ENCODE data around the gene ARL8A. TPM values are rescaled to one million over a fixed set of nuclear protein-coding genes. Genes with fewer than 3 reads are reported as not detected.
"Not testable (repeated sequence)": the region's sequence is repeated elsewhere in the genome, so short reads cannot be mapped to it uniquely, and the experiment has no call there.

The ARL8A gene
- total RNA-seq, 1 donor from 2014 or later: 51.9 TPM

- intact Hi-C loops (cut with micrococcal nuclease): no loop called here
- Mint-ChIP-seq H3K27me3 (no peaks in the 10 kb centered on the region), H3K4me3 (peak overlapping the region; percentile 30), H3K27ac (peak overlapping the region; percentile 88), H3K4me1 (peaks cover 32% of the 10 kb centered on the region), H3K9me3 (no peaks in the 10 kb centered on the region), H3K36me3 (ENCODE audit: low read depth) (peaks cover 39% of the 10 kb centered on the region)
- no peak for DNase-seq
Observed at GRCh38 chr1:202146279-202146678, 1.7 kb upstream of the ARL8A start.

- H3K27ac Mint-ChIP-seq: peak overlapping the region; percentile 88
- H3K27me3 Mint-ChIP-seq, H3K9me3 Mint-ChIP-seq, DNase-seq: not testable (repeated sequence)
- peaks cover 30% of the 10 kb centered on the region for H3K4me1 Mint-ChIP-seq
- intact Hi-C loops (cut with micrococcal nuclease): loop anchor here (1.0 kb wide), 1 partner anchor 15 kb away; the partner anchor contains the start of gene PTPN7
- peaks cover 33% of the 10 kb centered on the region for H3K36me3 Mint-ChIP-seq (ENCODE audit: low read depth)
- H3K4me3 Mint-ChIP-seq: peak overlapping the region; percentile 93
Observed at GRCh38 chr1:202145744-202146140, 1.2 kb upstream of the ARL8A start.

GRCh38 chr1:202145068-202145743 lies 669 bp upstream of the ARL8A start:
- H3K27ac Mint-ChIP-seq: peak overlapping the region; percentile 88

GRCh38 chr1:202143768-202144401 lies 652 bp downstream of the ARL8A start:
- Mint-ChIP-seq H3K27me3 (no peaks in the 10 kb centered on the region), H3K4me1 (peaks cover 28% of the 10 kb centered on the region), H3K27ac (peak overlapping the region; percentile 92), H3K4me3 (peak overlapping the region; percentile 93), H3K36me3 (ENCODE audit: low read depth) (peaks cover 18% of the 10 kb centered on the region), H3K9me3 (no peaks in the 10 kb centered on the region)
- DNase-seq: peak; percentile 85
- intact Hi-C loops (cut with micrococcal nuclease): no loop called here

More at GRCh38 chr1:202145068-202145743, 669 bp upstream of the ARL8A start:
- Mint-ChIP-seq H3K27me3 (no peaks in the 10 kb centered on the region), H3K4me3 (peak overlapping the region; percentile 93), H3K9me3 (no peaks in the 10 kb centered on the region), H3K36me3 (ENCODE audit: low read depth) (peaks cover 30% of the 10 kb centered on the region), H3K4me1 (peaks cover 27% of the 10 kb centered on the region)
- intact Hi-C loops (cut with micrococcal nuclease): loop anchor here (1.0 kb wide), 1 partner anchor 15 kb away; the partner anchor contains the start of gene PTPN7
- peak; percentile 78 for DNase-seq

- H3K36me3 Mint-ChIP-seq (ENCODE audit: low read depth): peaks cover 18% of the 10 kb centered on the region
- intact Hi-C loops (cut with micrococcal nuclease): no loop called here
- no peaks in the 10 kb centered on the region for H3K9me3 Mint-ChIP-seq
- no peaks in the 10 kb centered on the region for H3K27me3 Mint-ChIP-seq
- peak overlapping the region; percentile 93 for H3K4me3 Mint-ChIP-seq
- peak overlapping the region; percentile 92 for H3K27ac Mint-ChIP-seq
- H3K4me1 Mint-ChIP-seq: peaks cover 27% of the 10 kb centered on the region
- DNase-seq: peak; percentile 77
Observed at GRCh38 chr1:202143011-202143767, 1.3 kb downstream of the ARL8A start.

- H3K27me3 Mint-ChIP-seq; H3K4me3 Mint-ChIP-seq; H3K9me3 Mint-ChIP-seq; DNase-seq; H3K27ac Mint-ChIP-seq; intact Hi-C loops (cut with micrococcal nuclease): not testable (repeated sequence)
- H3K36me3 Mint-ChIP-seq (ENCODE audit: low read depth): peaks cover 14% of the 10 kb centered on the region
- H3K4me1 Mint-ChIP-seq: peaks cover 27% of the 10 kb centered on the region
Observed at GRCh38 chr1:202141468-202141867, 3.1 kb downstream of the ARL8A start.

GRCh38 chr1:202140833-202141232 lies 3.7 kb downstream of the ARL8A start:
- Mint-ChIP-seq H3K27ac (no peak overlapping the region), H3K36me3 (ENCODE audit: low read depth) (peaks cover 14% of the 10 kb centered on the region), H3K4me3 (no peak overlapping the region), H3K9me3 (no peaks in the 10 kb centered on the region), H3K27me3 (no peaks in the 10 kb centered on the region), H3K4me1 (peaks cover 24% of the 10 kb centered on the region)
- DNase-seq: no peak
- intact Hi-C loops (cut with micrococcal nuclease): no loop called here

GRCh38 chr1:202135221-202135721 lies 9.3 kb downstream of the ARL8A start:
- peaks cover 25% of the 10 kb centered on the region for H3K36me3 Mint-ChIP-seq (ENCODE audit: low read depth)
- no peak overlapping the region for H3K4me3 Mint-ChIP-seq
- no peaks in the 10 kb centered on the region for H3K27me3 Mint-ChIP-seq
- peaks cover 5% of the 10 kb centered on the region for H3K4me1 Mint-ChIP-seq
- intact Hi-C loops (cut with micrococcal nuclease): loop anchor here (1.0 to 5.0 kb wide), 2 partner anchors 126 to 238 kb away; no protein-coding TSS in a partner anchor
- no peak overlapping the region for H3K27ac Mint-ChIP-seq
- H3K9me3 Mint-ChIP-seq: no peaks in the 10 kb centered on the region
- peak; percentile 87 for DNase-seq

- no peaks in the 10 kb centered on the region for H3K9me3 Mint-ChIP-seq
- DNase-seq: no peak
- H3K4me1 Mint-ChIP-seq: peaks cover 5% of the 10 kb centered on the region
- no peak overlapping the region for H3K27ac Mint-ChIP-seq
- no peak overlapping the region for H3K4me3 Mint-ChIP-seq
- intact Hi-C loops (cut with micrococcal nuclease): loop anchor here (1.0 to 5.0 kb wide), 2 partner anchors 125 to 237 kb away; no protein-coding TSS in a partner anchor
- no peaks in the 10 kb centered on the region for H3K27me3 Mint-ChIP-seq
- peaks cover 25% of the 10 kb centered on the region for H3K36me3 Mint-ChIP-seq (ENCODE audit: low read depth)
Observed at GRCh38 chr1:202134645-202135172, 9.8 kb downstream of the ARL8A start.

GRCh38 chr1:202133989-202134388 lies 10.5 kb downstream of the ARL8A start:
- Mint-ChIP-seq H3K27me3 (no peaks in the 10 kb centered on the region), H3K27ac (no peak overlapping the region), H3K9me3 (no peaks in the 10 kb centered on the region), H3K36me3 (ENCODE audit: low read depth) (peaks cover 25% of the 10 kb centered on the region), H3K4me1 (peaks cover 3% of the 10 kb centered on the region), H3K4me3 (no peak overlapping the region)
- intact Hi-C loops (cut with micrococcal nuclease): no loop called here
- no peak for DNase-seq

GRCh38 chr1:202133496-202133895 lies 11.0 kb downstream of the ARL8A start:
- Mint-ChIP-seq H3K4me3 (no peak overlapping the region), H3K27me3 (no peaks in the 10 kb centered on the region), H3K36me3 (ENCODE audit: low read depth) (peaks cover 23% of the 10 kb centered on the region), H3K9me3 (no peaks in the 10 kb centered on the region), H3K4me1 (peaks cover 2% of the 10 kb centered on the region), H3K27ac (no peak overlapping the region)
- no peak for DNase-seq
- intact Hi-C loops (cut with micrococcal nuclease): no loop called here

GRCh38 chr1:202133001-202133400 lies 11.5 kb downstream of the ARL8A start:
- peaks cover 18% of the 10 kb centered on the region for H3K36me3 Mint-ChIP-seq (ENCODE audit: low read depth)
- H3K9me3 Mint-ChIP-seq: no peaks in the 10 kb centered on the region
- peaks cover 2% of the 10 kb centered on the region for H3K4me1 Mint-ChIP-seq
- H3K27me3 Mint-ChIP-seq: no peaks in the 10 kb centered on the region
- no peak overlapping the region for H3K27ac Mint-ChIP-seq
- no peak for DNase-seq
- intact Hi-C loops (cut with micrococcal nuclease): no loop called here
- no peak overlapping the region for H3K4me3 Mint-ChIP-seq

- intact Hi-C loops (cut with micrococcal nuclease): no loop called here
- no peaks in the 10 kb centered on the region for H3K9me3 Mint-ChIP-seq
- H3K27ac Mint-ChIP-seq: no peak overlapping the region
- no peak for DNase-seq
- H3K36me3 Mint-ChIP-seq (ENCODE audit: low read depth): peaks cover 18% of the 10 kb centered on the region
- H3K4me1 Mint-ChIP-seq: peaks cover 2% of the 10 kb centered on the region
- H3K4me3 Mint-ChIP-seq: no peak overlapping the region
- H3K27me3 Mint-ChIP-seq: no peaks in the 10 kb centered on the region
Observed at GRCh38 chr1:202131956-202132821, 12.3 kb downstream of the ARL8A start.
